Stimulated activated CD4-positive, alpha-beta T cell treated with anti-CD3 and anti-CD28 coated beads, TNF-alpha, amount 100 ng/mL, for 4 hours (primary cell): Measurements from ENCODE around the gene ARHGEF7.
"Not testable (repeated sequence)": the region's sequence is repeated elsewhere in the genome, so short reads cannot be mapped to it uniquely, and the experiment has no call there.

Source experiments
- DNase-seq, 3 experiments: peaks; one replicate each; pipeline ENCODE4 v3.0.0-alpha.2; 2020; ENCODE audit warnings: low read depth in 3 of 3

ARHGEF7 gene

GRCh38 chr13:111194651-111195050, 79.5 kb downstream of the ARHGEF7 start:
- not testable (repeated sequence) for DNase-seq

GRCh38 chr13:111198732-111199378, 83.7 kb downstream of the ARHGEF7 start:
- not testable (repeated sequence) for DNase-seq

- no peak for DNase-seq
Observed at GRCh38 chr13:111201304-111201940, 86.3 kb downstream of the ARHGEF7 start.

GRCh38 chr13:111202156-111202621, 87.1 kb downstream of the ARHGEF7 start:
- no peak for DNase-seq

- DNase-seq = no peak
Observed at GRCh38 chr13:111202745-111203144, 87.6 kb downstream of the ARHGEF7 start.

GRCh38 chr13:111203736-111204389, 88.8 kb downstream of the ARHGEF7 start:
- DNase-seq = no peak

GRCh38 chr13:111204438-111205177, 89.5 kb downstream of the ARHGEF7 start:
- no peak for DNase-seq

GRCh38 chr13:111206148-111206547, 91.0 kb downstream of the ARHGEF7 start:
- no peak for DNase-seq

GRCh38 chr13:111209613-111210012, 94.5 kb downstream of the ARHGEF7 start:
- DNase-seq = no peak

- DNase-seq = no peak
Observed at GRCh38 chr13:111210091-111210490, 95.0 kb downstream of the ARHGEF7 start.

GRCh38 chr13:111210544-111211469, 95.7 kb downstream of the ARHGEF7 start:
- DNase-seq = no peak

GRCh38 chr13:111211789-111212516, 96.8 kb downstream of the ARHGEF7 start:
- no peak for DNase-seq

GRCh38 chr13:111212517-111212873, 97.4 kb downstream of the ARHGEF7 start:
- DNase-seq = no peak

GRCh38 chr13:111213964-111214726, 99.0 kb downstream of the ARHGEF7 start:
- DNase-seq = no peak

GRCh38 chr13:111215081-111216047, 100.3 kb downstream of the ARHGEF7 start:
- no peak for DNase-seq

- DNase-seq = peak; percentile 6 to 15 (median 10)
Observed at GRCh38 chr13:111216166-111216960, 101.3 kb downstream of the ARHGEF7 start.

GRCh38 chr13:111217641-111218040, 102.5 kb downstream of the ARHGEF7 start:
- no peak for DNase-seq

- DNase-seq = no peak
Observed at GRCh38 chr13:111219280-111219679, 104.2 kb downstream of the ARHGEF7 start.
